Activated T-cell treated with anti-CD3 and anti-CD28 coated beads for 1 hour (primary cell): ENCODE data around the gene P2RX7.

Experiments
- DNase-seq: peaks from one replicate; pipeline ENCODE4 v3.0.0-alpha.2; 2020; ENCODE audit warnings: low read depth

Gene P2RX7

GRCh38 chr12:121110211-121110940, 22.3 kb upstream of the P2RX7 start:
- peak; percentile 55 for DNase-seq

DNA sequence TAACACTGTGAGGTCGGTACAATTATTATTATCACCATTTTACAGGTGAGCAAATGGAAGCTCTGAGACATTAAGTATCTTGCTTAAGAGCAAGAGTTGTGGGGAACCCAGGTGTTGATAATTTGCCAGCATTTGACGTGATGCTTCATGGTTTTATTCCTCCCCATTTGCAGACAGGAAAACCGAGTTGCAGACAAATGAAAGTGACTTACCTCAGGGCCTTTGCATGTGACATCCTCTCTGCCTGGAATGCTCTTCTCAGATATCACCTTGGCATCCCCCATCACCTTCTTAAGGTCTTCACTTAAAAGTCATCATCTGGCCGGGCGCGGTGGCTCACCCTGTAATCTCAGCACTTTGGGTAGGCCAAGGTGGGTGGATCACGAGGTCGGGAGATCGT, 21.0 kb upstream of the P2RX7 start:
- no peak for DNase-seq

GRCh38 chr12:121112496-121112895, 20.2 kb upstream of the P2RX7 start:
- DNase-seq, result no peak

- no peak for DNase-seq
Measured at GRCh38 chr12:121113057-121113456, 19.6 kb upstream of the P2RX7 start.

DNA sequence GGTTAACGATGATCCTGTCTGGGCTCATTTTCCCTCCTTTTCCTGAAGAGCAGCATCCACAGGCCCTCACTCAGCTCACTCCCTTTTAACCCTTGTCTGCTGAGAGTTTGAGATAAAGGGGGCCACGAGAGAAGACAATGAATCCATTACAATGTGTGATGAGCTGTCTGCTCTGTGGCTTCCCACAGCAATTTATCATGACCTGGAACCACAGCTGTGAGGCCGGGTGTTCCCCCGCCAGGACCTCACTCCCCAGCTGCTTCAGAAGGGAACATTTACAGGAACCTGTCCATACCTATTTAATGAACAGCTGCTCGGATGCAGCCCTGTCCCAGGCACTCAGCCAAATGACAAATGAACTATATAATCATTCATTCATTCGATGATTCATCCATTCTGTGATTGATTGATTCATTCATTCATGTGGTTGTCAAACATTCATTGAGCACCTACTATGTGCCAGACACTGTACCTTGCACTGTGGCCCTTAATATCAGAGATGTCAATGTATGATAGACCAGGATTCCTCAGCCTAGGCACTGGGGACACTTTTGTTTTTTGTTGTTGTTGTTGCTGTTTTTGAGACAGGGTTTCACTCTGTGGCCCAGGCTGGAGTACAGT, 18.5 kb upstream of the P2RX7 start:
- DNase-seq, result no peak

- DNase-seq, result no peak
Measured at GRCh38 chr12:121114806-121115205, 17.9 kb upstream of the P2RX7 start.

GRCh38 chr12:121115530-121115929, 17.1 kb upstream of the P2RX7 start:
- DNase-seq, result no peak

DNA sequence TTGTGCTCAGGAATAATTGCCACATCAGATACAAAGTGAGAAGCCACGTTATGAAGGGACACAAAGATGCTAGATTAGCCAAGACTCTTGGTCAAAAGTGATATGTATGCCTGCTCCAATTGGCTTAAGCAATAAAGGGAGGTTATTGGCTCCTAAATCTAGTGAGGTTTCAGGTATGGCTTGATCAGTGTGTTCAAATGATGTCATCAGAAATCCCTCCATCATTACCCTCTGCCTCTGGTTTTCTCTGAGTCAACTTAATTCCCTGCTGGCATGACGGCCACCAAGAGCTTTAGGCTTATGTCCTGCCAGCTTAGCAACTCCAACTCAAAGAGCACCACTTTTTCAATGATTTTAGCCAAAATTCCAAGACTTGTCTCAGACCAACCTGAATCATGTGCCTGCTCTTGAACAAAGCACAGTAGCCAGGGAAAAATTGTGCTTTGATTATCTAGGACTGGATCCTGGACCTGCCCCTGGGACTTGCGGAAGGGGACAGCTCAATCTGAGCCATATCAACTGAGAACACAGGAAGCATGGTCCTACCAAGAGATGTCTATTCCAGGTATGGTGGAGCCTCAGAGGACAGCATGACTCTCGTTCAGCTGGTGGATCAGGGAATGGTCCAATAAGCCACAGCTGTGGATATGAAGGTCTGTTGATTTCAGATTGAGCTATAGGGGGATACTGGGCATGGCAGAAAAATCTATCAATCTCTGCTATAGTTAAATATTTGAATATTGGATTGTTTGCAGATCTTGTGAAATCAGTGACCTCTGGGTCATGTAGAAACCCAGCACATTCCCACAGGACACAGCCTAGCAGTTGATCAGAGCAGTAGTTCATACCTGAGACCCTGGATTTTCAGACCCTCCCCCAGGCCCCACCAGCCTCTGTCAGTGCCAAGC, 16.1 kb upstream of the P2RX7 start:
- DNase-seq, result no peak

DNA sequence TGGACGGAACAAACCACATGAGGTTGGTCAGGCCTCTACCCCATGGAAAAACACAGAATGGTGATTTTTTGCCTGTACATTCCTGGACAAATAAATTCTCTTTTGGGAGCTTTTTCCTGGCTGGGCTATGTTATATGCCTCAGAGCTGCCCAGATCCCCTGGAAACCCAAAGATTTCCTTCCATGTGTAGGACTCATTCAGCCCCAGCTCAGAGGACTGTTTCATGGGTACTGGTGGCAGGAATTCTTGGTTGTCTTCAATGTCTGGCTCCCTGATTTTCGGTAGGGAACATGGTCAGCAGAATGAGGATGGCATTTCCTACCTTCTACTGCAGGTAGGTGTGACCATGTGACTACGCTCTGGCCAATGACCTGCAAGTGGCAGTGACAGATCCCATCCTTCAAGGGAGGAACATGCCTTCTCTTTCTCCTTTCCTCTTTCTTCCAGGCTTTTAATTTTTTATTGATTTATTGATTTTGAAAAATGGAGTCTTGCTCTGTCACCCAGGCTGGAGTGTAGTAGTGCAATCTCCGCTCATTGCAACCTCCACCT, 15.4 kb upstream of the P2RX7 start:
- DNase-seq, result no peak

DNA sequence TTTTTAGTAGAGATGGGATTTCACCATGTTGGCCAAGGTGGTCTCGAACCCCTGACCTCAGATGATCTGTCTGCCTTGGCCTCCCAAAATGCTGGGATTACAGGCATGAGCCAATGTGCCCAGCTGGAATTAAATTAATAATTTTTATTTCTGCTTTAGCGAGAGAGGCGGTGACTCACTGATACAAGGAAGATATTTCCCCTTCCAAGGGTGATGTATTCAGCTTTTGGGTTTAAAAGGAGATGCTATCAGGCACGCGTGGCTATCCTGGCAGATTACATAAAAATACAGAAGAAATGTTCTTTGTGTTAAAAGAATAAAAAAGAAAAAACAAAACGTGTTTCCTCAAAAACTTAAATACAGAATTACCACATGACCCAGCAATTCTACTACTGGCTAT, 12.4 kb upstream of the P2RX7 start:
- DNase-seq, result no peak

DNA sequence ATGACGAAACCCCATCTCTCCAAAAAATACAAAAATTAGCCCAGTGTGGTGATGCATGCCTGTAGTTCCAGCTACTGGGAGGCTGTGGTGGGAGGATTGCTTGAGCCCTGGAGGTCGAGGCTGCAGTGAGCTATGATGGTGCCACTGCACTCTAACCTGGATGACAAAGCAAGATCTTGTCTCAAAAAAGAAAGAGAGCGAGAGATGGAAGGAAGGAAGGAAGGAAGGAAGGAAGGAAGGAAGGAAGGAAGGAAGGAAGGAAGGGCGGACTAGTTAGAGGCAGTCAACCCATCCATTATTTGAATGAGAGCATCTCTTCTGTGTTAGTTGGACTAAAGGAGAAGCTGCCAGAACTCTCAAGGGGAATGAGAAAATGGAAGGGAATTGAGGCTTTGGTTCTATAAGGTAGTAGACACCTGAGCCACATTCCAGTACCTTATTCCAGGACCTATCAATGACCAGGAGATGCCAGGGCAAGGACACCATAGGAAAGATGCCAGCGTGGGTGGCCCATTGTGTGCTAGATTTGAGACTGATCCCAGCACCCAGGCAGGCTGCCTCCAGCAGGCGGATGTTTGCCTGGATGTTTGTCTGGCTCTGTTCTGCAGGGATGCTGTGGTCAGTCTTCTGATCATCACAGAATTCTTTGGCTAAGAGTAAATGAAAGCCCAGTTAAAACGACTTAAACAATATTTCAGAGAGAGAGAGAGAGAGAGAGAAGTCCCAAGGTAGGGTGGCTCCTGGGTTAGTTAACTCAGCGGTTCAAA, 11.5 kb upstream of the P2RX7 start:
- no peak for DNase-seq

DNA sequence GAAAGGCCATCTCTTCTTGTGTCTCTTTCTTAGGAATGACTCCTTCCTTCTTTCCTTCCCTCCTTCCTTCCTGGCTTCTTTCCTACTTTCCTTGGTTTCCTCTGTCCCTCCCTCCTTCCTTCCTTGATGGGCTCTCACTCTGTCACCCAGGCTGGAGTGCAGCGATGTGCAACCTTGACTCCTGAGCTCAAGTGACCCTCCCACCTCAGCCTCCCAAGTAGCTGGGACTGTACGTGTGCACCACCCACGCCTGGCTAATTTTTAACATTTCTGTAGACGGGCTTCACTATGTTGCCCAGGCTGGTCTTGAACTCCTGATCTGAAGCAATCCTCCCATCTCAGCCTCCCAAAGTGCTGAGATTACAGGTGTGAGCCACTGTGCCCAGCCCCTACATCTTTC, 10.9 kb upstream of the P2RX7 start:
- DNase-seq, result no peak

DNA sequence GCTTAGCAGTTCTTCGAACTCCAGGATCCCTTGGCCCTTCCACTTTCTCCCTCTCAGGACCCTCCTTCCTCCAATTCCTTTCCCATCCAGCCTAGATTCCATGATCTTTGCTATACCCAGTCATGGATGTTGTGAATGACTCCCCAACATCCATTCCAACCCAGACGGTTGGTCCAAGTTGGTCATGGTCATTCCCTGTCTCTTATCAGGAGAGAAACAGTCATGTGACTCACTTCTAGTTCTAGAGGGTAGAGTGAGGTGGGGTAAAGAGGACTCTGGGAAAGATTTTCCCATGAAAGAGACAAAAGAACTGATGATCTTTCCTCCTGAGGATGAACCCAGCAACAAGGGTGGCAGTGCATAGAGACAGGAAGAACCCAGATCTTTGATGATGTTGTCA, 9.2 kb upstream of the P2RX7 start:
- no peak for DNase-seq

DNA sequence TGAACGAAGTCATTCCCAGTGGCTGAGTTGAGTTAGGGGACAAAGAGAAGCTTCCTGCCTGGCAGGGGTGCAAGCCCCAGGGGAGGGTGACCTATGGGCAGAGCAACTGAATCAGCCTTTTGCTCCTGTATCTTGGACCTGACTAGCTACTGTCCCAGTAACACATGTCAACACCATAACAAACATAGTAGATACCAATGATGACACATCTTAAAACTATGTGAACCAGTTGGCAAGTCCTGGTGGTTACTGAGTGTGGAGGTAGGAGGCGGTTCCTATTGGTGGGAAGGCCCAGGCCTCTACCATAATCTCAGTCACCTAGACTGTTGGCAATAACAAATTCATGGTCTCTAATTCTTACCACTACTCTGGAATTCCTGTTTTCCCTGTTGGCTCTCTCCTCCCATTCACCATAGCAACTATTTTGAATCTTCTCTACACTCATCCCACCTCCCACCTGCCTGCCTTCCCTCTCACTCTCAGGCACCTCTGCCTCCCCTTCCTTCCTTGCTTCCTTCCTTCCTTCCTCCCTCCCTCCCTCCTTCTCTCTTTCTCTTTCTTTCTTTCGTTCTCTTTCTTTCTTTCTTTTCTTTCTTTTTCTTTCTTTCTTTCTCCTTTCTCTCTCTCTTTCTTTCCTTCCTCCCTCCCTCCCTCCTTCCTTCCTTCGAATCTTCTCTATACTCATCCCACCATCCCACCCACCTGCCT, 8.1 kb upstream of the P2RX7 start:
- no peak for DNase-seq

- DNase-seq, result no peak
Measured at GRCh38 chr12:121127501-121127900, 5.2 kb upstream of the P2RX7 start.

DNA sequence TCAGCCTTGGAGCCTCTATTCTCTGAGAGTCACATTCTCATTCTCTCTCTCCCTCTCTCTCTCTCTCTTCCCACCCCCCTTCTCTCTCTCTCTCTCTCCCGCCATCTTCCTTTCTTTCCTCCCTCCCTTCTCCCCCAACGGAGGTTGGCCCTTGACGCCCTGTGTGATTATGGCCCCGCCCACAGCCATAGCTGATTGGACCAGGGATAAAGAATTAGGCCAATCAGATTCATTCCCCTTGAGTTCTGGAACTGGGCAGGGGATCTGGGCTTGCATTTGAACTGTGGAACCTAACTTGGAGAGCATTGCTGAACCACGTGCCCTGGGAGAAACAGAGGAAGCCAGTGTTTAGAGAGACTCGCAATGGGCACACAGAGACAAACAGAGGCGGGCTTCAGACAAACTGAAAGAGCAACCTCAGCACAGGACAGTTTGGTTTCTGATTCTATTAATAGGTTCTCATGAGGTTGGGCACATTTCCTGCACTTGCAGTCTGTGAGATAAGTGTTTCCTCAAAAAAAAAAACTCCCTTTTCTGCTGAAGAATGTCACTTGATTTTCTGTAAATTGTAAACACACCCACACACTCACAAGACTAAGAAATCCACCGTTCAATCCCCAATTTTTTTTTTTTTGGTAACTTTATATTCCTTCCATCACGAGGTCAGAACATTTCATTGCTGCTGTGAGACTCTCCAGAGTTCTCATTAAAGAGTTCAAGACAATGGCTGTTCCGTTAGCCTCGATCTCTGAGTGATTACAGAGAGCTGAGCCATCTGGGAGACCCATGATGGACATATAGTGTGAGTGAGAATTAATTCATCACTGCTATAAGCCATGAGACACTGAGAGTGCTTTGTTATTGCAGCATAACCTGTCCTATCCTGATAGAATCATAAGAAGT, 3.5 kb upstream of the P2RX7 start:
- DNase-seq, result peak; percentile 69

DNA sequence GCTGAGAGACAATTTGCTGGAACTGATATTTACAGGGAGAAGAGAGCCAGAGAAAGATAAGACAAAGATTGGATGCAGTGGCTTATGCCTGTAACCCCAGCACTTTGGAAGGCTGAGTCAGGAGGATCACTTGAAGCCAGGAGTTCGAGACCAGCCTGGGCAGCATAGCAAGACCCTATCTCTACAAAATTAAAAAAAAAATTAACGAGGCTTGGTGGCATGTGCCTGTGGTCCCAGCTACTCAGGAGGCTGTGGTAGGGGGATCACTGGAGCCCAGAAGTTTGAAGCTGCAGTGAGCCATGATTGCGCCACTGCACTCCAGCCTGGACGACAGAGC, 2.9 kb upstream of the P2RX7 start:
- no peak for DNase-seq

DNA sequence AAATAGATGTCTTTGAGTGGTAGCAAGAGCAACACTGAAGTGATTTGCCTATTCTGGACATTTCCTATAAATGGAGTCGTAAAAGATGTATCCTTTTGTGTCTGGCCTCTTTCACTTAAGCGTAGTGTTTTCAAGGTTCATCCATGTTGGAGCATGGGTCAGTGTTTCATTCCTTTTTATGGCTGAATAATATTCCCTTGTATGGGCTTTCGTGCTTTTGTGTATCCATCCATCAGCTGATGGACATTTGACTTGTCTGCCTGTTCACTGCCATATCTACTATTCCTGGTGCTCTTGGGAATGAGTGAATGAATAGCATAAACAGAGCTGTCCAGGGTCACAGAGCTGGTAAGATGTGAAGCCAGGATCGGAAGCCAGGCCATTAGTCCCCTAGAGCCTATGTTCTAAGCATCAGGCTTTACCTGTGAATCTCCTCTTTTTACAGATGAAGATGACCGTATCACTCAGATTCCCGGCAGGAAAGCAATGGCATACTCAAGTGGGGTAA, 1.8 kb upstream of the P2RX7 start:
- DNase-seq, result no peak

DNA sequence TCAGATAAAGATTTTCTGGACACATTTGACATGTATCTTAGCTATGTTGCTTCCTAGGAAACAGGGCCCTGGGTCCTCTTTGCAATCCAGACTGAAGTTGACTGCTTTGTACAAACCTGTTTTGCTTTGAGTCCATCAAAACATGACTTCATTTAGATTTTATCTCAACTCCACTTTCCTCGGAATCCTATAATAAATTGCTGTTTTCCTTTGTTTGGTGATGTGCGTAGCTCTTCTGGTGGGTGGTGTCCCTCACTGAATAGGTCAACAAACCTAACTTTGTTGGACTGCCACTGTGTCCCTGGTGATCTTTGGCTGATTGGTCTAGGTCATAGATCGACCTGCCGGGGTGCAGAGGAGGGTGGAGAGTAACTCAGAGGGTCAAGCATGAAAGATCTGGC, 735 bp upstream of the P2RX7 start:
- no peak for DNase-seq

DNA sequence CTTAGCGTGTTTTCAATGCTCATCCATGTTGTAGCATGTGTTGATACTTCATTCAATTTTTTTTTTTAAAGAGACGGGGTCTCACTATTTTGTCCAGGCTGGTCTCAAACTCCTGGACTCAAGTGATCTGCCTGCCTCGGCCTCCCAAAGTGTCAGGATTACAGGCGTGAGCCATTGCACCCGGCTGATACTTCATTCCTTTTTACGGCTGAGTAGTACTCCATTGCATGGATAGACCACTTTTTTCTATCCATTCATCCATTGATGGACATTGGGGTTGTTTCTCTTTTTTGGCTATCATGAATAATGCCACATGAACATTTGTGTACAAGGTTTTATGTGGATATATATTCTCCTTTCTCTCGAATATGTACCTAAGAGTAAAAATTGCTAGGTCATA, 1.2 kb downstream of the P2RX7 start:
- no peak for DNase-seq
